KG1 (cell line): ENCODE results near the gene TMEM109.

Source experiments
- DNase-seq: peaks from one replicate; lab custom pipeline; 2025; lab: John Stamatoyannopoulos, UW

Gene TMEM109

DNA sequence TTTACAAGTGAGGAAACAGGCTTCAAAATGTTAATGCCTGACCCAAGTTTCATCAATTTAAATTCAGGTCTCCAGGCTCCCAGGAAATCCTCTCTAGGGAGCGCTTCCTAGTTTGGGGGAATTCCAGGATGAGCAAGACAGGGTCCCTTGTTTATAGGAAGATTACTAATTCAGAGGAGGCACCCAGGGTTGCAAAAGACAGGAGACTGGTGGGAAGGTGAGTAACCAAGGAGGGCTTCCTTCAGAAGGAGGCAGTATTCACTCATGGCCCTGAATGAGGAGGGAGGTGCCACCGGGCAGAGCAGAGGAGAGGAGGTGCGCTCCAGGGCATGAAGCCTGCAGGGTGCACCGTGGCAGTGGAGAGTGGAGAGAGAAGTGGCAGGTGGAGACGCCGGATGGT is 11.9 kb downstream of the TMEM109 start:
- DNase-seq: no peak

DNA sequence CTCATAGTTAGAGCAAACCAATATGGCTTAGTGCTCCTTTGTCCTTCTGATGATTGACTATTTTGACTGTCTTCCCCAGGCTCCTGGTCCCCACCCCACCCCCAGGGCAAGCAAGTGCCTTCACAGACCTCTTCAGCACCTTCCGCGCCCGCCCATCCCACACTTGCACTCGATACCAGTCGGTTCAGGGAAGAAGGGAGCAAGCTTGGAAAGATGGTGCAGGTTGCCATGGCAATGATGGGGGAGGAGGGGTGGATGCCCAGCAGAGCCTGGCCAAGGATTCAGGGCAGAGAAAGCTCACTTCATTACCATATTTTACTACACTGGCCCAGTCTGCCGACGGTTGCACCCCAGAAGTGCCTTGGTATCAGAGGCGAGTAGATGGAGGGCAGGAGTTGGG is 12.5 kb downstream of the TMEM109 start:
- no peak for DNase-seq

DNA sequence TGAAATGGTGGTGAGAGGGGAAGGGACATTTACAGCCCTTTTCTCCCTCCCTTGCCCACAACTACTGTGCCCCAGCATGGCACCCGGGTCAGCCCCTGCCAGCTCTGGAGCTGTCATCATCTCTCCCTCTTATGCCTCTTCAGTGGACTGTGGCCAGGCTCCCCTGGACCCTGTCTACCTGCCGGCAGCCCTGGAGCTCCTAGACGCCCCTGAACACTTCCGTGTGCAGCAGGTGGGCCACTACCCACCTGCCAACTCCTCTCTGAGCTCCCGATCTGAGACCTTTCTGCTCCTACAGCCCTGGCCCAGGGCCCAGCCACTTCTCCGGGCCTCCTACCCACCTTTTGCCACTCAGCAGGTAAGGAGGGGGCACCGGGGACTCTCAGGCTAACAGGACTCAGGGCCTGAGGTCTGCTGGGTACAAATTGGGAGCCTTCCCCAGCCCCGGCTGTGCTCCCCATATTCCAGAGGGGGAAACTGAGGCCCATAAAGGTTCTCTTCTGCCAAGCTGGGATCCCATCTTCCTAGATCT is 13.2 kb downstream of the TMEM109 start:
- no peak for DNase-seq

DNA sequence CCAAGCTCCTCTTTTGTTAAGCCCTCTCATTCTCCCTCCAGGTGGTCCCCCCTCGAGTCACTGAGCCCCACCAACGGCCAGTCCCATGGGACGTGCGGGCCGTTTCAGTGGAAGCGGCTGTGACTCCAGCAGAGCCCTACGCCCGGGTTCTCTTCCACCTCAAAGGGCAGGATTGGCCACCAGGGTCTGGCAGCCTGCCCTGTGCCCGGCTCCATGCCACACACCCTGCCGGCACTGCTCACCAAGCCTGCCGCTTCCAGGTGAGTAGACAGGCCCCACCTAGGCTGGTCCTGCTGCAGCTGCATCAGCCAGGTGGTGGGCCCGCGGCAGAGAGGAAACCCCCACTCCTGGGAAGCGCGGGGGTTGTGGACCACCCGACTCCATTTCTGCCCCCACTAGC is 13.6 kb downstream of the TMEM109 start:
- no peak for DNase-seq

DNA sequence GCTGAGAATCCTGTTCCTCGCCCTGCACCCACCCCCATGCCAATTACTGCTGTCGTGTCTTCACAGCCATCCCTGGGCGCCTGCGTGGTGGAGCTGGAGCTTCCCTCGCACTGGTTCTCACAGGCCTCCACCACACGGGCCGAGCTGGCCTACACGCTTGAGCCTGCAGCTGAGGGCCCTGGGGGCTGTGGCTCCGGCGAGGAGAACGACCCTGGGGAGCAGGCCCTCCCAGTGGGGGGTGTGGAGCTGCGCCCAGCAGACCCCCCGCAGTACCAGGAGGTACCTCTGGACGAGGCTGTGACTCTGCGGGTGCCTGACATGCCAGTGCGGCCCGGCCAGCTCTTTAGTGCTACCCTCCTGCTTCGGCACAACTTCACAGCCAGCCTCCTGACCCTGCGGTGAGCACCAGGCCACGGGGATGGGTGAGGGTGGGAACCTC is 14.6 kb downstream of the TMEM109 start:
- no peak for DNase-seq

DNA sequence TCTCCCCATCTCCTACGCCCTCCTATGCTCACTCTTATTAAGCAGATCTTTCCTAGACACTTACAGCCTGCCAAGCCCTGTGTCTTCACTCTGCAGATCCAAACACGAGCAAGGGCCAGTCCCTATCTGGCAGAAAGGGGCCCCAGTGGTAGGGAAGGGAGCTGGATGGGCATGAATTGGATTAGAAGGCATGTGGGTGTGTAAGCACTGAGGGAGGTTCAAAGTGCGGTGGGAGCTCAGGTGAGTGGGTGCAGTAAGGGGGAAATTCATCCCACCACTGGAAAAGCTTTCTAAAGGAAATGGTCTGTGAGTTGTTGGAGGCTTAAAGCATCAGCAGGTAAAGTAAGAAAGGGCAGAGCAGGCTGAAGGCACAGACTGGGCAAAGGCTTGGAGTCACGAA is 15.8 kb downstream of the TMEM109 start:
- no peak for DNase-seq

DNA sequence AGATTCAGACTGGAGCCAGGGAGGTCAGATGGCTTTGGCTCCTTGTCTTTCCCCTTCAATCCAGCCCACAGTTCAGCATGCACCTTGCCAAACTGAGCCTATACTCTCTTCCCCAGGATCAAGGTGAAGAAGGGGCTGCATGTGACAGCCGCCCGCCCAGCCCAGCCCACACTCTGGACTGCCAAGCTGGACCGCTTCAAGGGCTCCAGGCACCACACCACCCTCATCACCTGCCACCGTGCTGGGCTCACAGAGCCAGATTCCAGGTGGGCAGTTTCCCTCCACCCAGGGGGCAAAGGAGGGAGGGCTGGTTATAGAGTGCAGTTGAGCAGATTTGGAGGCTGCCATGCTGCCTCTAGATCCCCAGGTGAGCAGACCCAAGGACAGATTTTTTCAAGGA is 16.4 kb downstream of the TMEM109 start:
- no peak for DNase-seq

DNA sequence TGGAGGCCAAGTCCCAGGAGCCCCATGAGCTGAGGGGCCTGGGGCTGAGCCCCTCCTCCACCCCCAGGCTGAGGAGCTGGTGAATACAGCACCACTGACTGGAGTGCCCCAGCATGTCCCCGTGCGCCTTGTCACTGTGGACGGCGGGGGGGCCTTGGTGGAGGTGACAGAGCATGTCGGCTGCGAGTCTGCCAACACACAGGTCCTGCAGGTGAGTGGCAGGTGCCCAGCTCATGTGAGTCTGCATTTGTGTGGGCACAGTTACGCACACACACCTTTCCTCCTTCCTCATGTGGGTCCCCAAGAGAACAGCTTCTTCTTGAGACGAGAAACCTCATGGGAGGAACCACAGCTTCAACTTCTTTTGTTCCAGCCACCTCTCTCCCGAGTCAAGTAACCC is 18.0 kb downstream of the TMEM109 start:
- no peak for DNase-seq

DNA sequence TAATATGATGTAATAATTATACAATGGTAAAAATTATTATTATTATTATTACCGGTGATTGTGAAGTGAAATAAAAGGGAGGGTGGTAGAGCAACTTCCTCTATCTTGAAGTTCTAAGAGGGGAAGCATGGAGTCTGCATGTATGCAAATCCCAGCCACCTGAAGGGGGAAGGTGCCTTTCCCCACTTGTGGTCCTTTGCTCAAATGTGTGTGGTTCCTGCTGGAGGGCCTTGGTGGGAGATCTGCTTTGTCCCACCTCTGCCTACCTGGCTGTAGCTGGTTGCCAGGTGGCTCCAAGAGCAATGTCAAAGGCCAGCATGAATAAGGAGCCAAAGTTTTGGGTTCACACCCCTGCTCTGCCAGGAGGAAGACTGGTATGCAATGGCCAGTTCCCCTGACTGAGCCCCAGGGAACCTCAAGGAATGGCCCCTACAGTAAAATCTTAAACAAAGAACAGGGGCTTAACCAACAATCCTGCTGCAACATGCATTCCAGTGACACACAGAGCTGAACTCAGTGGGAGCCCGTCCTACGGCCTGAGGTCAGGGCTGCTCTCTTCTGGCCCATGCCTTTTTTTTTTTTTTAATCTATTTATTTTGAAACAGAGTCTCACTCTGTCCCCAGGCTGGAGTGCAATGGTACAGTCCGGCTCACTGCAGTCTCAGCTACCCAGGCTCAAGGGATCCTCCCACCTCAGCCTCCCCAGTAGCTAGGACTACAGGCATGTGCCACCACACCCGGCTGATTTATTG is 18.8 kb downstream of the TMEM109 start:
- DNase-seq: no peak

DNA sequence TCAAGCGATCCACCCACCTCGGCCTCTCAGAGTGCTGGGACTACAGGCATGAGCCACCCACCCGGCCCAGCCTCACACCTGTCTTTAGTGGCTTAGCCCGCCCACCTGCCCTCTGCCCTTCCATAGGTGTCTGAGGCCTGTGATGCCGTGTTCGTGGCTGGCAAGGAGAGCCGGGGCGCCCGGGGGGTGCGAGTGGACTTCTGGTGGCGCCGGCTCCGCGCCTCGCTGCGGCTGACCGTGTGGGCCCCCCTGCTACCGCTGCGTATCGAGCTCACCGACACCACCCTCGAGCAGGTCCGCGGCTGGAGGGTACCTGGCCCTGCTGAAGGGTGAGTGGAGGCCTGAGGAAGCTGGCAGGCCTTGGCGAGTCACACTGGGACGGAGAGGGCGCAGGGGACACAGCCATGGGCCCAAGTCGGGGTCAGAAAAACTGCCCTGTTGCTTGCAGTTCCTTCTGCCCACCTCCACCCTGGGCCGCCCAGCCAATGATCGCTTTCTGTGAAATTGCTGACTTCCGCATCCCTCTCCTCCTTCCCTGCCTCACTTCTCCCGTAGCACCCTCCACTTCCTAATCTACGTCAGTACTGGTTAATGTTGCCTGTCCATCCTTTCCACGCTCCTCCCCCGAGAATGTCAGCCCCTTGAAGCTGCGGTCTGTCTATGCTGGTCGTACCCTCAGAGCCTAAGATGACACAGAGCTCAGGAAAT is 19.6 kb downstream of the TMEM109 start:
- no peak for DNase-seq

DNA sequence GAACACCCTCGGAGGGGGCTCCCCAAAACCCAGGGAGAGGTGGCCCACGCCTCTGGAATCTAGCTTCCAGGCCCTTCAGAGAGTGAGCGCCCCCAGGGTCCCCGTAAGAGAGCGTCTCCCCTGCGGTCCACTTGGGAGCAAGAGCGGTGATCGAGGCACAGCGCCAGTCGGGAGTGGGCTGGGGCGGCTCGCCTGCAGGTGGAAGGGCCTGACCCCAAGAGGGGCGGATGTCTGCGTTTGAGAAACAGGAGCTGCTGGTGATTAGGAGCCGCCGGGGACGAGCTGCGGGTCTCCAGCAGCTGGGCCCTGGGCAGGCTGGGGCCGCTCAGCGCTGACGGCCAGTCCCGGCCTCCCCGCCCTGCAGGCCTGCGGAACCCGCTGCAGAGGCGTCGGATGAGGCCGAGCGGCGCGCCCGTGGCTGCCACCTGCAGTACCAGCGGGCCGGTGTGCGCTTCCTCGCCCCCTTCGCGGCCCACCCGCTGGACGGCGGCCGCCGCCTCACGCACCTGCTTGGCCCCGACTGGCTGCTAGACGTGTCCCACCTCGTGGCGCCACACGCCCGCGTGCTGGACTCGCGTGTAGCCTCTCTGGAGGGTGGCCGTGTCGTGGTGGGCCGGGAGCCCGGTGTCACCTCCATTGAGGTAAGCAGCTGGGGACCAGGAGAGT is 20.3 kb downstream of the TMEM109 start:
- DNase-seq: no peak

DNA sequence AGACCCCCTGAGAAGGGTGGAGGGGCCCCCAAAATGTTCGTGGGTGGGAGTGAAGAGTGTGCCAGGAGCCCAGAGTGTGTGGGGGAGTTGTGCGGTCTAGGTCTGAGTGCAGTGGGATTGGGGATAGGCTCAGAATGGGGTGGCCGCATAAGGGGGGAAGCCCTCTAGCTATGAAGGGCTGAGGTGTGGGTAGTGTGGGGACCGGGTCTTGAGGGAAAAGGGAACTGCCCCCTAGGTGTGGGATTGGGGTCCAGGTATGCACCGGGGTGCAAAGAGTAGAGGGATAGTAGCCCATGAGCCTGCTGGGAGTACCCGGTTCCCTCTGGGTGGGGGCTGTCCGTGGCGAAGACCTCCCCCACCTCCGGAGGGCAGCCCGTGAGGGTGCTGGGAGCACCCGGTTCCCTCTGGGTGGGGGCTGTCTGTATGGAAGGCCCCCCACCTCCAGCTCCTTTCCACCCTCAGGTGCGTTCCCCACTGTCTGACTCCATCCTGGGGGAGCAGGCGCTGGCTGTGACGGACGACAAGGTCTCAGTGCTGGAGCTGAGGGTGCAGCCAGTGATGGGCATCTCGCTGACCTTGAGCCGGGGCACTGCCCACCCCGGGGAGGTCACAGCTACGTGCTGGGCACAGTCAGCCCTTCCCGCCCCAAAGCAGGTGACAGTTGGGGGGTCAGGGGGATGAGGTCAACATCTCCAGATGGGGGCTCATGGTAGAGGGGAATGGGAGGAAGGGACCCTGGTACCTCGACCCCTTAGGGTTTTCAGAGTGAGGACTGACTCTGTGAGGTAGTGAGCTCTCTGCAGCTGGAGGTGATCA is 21.0 kb downstream of the TMEM109 start:
- no peak for DNase-seq

DNA sequence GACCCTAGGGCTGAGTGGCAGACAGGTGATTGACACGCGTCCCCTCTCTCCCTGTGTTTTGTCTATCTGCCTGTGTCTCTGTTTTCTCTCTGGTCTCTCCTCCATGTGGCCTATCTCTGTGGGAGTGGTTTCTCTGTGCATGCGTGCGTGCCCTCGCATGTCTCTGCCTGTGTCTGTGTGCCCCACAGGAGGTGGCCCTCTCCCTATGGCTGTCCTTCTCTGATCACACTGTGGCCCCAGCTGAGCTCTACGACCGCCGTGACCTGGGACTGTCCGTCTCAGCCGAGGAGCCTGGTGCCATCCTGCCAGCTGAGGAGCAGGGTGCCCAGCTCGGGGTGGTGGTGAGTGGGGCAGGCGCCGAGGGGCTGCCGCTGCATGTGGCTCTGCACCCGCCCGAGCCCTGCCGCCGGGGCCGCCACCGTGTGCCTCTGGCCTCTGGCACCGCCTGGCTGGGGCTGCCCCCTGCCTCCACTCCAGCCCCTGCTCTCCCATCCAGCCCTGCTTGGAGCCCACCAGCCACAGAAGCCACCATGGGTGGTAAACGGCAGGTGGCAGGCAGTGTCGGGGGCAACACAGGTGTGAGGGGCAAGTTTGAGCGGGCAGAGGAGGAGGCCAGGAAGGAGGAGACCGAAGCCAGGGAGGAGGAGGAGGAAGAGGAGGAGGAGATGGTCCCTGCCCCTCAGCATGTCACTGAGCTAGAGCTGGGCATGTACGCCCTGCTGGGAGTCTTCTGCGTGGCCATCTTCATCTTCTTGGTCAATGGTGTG is 21.9 kb downstream of the TMEM109 start:
- DNase-seq: no peak

DNA sequence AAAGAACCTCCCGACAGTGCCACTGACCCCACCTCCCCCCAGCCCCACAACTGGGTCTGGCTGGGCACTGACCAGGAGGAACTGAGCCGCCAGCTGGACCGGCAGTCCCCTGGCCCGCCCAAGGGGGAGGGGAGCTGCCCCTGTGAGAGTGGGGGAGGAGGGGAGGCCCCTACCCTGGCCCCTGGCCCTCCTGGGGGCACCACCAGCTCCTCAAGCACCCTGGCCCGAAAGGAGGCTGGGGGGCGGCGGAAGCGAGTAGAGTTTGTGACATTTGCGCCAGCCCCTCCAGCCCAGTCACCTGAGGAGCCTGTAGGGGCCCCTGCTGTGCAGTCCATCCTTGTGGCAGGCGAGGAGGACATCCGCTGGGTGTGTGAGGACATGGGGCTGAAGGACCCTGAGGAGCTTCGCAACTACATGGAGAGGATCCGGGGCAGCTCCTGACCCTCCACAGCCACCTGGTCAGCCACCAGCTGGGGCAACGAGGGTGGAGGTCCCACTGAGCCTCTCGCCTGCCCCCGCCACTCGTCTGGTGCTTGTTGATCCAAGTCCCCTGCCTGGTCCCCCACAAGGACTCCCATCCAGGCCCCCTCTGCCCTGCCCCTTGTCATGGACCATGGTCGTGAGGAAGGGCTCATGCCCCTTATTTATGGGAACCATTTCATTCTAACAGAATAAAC is 22.6 kb downstream of the TMEM109 start:
- DNase-seq: no peak

DNA sequence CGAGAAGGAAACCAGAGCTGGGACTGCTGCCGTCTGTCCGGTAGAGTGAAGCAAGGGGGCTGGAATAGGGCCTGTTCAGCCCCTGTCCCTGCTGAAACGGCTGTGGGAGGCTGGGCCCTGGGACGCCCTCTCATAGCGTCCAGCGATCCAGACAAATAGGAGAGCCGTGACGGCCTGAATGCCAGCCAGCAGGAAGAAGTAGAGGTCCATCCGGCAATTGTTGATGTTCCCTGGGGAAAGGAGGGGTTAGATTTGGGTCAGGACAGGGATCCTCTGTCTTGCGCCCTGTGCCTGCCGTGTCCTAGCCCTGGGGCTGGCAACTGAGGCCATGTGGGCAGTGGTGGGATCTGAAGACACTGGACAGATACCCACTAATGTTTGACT is 23.2 kb downstream of the TMEM109 start:
- no peak for DNase-seq

DNA sequence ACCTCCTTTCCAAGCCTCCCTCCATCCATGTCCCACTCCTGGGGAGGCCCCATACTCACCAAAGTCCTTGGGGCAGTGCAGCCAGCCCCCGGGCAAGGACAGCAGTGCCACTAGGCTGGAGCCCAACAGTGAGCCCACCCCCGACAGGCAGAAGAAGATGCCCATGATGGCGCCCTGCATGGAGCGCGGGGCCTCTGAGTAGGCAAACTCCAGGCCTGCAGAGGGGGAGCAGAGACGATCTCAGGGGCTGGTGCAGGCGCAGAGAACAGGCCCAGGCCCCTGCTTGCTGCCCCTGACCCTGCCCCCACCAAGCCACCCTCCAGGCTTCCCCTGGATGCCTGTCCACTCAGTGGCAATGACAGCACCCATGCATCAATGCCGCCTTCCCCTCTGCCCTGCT is 23.9 kb downstream of the TMEM109 start:
- no peak for DNase-seq

DNA sequence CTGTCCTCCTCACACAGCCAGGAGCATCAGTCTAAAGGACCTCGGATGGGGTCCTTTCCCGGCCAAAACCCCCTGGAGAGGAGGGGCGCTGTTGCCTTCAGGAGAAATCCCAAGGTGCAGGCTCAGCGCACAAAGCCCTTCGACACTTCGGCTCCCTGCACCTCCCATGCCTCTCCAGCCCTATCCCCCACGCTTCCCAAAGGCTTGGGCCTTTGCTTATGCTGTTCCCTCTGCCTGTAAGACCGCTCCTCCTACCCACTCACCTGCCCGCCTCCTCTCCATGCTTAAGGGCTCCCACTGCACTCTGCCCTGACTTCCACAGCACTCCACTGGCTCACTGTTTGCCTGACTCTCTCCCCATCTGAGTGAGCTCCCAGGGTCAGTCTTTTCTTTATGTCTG is 24.5 kb downstream of the TMEM109 start:
- no peak for DNase-seq

DNA sequence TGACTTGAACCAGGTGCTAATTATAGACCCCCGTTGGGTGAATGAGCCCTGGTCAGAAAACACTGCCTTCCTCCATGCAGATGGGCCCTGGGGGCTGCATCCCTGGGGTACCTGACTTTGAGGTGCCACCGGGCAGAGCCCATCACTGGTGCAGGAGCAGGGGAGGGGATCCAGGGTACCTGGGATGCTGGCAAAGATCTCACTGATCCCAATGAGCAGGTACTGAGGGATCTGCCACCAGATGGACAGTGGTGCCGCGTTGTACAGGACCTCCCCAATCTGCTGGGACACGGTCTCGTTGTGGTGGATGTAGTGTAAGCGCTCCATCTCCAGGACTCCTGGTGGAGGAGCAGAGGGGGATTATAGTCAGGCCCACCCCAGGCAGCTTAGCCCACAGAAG is 25.3 kb downstream of the TMEM109 start:
- no peak for DNase-seq

DNA sequence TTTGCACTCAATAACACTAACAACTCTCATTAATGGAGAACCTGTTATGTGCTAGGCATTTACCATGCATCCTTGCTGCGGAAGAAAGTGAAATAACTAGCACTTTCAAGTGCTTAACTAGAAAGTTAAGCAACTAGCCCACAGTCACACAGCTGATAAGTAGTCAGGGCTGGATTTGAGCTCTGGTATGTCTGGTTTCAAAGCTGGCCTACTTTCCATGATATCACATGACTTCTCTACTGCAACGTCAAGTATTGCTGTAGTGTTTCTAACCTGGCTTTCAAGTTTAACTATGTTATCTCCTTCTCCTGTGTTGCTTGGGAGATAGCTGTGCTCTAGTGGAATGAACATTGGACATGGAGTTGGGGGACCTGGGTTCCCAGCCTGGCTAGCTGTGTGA is 25.9 kb downstream of the TMEM109 start:
- DNase-seq: no peak

DNA sequence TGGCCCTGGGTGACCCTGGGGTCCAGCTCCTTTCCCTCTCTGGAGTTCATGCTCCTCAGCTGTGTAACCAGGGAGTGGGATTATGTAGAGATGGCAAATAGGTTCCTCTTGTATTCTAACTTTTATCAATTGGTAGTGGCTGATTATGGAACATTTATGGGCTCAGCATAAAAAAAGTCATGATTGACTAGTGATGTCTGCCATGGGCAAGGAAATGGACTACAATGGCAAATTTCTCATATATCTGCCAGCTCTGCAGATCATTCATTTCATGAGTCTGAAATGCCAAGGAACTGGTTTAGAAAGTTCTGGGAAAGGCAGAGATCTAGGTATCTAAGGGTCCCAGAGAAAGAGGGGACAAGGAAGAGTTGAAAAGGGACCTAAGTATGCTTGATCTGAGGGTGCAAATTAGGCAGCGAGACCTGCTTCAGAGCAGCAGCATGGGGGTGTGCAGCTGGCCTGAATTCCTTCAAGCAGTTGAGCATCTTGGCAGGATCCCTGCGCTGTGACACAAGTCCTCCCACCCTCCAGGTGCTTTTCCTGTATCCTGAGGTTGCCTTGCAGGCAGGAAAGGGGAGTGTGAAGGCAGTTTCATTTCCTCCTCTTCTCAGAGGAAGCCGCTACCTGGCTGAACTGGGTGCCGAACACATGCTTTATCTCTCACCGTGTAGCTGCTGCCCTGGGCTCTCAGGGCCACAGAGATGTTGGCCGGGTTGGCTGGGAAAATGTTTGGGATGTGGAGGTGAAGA is 27.6 kb downstream of the TMEM109 start:
- no peak for DNase-seq
